ENCODE measurements around the gene IPMK. TPM values are rescaled to one million over a fixed set of nuclear protein-coding genes. Genes with fewer than 3 reads are reported as not detected.

IPMK gene
- total and polyA plus RNA-seq, 9 of the 15 experiments (the other 6 are each of a cell fraction or from before 2014, with no cell fraction given): 0.98 to 4.4 (median 2.7) TPM

GRCh38 chr10:58225654-58226053 is 42.0 kb downstream of the IPMK start (continued):
- TF ChIP-seq MGA (IDR thresholded peaks at IDR 0.05) (no peak), ZKSCAN1 (IDR thresholded peaks at IDR 0.05; ENCODE audit: low read depth, low read length) (no peak), NR0B1 (IDR thresholded peaks at IDR 0.05; ENCODE audit: partially characterized antibody) (no peak)
